CD4-positive, alpha-beta T cell treated with Interleukin-10 for 1 hour (primary cell): ENCODE measurements around the gene DHX57.
"Not testable (repeated sequence)": the region's sequence is repeated elsewhere in the genome, so short reads cannot be mapped to it uniquely, and the experiment has no call there.

Source experiments
- DNase-seq: peaks from one replicate; pipeline ENCODE4 v3.0.0-alpha.2; 2020

Gene DHX57

DNA sequence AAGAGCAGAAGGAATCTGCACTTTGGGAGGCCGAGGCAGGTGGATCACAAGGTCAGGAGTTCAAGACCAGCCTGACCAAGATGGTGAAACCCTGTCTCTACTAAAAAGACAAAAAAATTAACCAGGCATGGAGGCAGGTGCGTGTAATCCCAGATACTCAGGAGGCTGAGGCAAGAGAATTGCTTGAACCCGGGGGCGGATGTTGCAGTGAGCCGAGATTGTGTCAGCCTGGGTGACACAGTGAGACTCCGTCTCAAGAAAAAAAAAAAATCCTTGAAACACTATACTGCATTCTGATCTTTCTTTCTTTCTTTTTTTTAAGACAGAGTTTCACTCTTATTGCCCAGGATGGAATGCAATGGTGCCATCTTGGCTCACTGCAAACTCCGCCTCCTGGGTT, 80.7 kb downstream of the DHX57 start:
- not testable (repeated sequence) for DNase-seq

GRCh38 chr2:38794235-38794946, 81.3 kb downstream of the DHX57 start:
- DNase-seq: no peak

GRCh38 chr2:38793511-38793910, 82.2 kb downstream of the DHX57 start:
- no peak for DNase-seq

DNA sequence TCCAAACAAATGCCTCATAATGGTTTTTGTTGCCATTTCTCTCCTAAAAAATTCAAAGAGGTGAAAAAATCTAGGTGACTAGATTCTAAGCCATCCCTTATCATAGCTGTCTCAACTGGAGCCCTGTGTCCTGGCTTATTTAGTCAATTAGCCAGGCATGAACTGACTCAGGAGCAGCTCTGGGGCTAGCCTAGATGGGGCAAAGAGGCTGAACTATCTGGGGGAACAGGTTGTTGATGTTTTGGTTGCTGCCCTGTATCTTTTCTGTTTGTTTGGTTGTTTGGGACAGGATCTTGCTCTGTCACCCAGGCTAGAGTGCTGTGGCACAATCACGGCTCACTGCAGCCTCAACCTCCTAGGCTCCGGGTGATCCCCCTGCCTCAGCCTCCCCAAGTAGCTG, 83.0 kb downstream of the DHX57 start:
- DNase-seq: no peak

DNA sequence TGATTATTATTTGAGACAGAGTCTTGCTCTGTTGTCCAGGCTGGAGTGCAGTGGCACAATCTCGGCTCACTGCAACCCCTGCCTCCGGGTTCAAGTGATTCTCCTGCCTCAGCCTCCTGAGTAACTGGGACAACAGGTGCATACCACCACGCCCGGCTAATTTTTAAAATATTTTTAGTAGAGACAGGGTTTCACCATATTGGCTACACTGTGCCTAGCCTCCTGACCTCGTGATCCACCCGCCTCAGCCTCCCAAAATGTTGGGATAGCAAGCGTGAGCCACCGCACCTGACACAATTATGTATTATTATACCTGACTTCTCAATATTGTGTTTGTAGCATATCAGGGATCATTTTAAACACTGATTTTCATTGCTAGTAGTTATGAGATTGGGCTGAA, 83.4 kb downstream of the DHX57 start:
- not testable (repeated sequence) for DNase-seq

DNA sequence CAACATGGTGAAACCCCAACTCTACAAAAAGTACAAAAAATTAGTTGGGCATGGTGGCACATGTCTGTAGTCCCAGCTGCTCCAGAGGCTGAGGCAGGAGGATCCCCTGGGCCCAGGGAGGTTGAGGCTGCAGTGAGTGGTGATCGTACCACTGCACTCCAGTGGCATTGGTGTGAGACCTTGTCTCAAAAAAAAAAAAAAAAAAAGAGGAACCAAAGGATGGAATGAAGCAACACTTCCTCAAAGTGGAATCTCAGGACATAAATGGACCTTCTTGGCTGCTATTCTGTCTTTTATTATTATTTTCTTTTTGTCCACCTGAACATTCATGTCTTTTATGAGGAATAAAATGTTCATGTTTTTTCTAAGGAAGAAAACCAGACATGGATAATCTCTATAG, 84.0 kb downstream of the DHX57 start:
- DNase-seq: no peak

- no peak for DNase-seq
Observed at GRCh38 chr2:38789691-38790090, 86.0 kb downstream of the DHX57 start.

DNA sequence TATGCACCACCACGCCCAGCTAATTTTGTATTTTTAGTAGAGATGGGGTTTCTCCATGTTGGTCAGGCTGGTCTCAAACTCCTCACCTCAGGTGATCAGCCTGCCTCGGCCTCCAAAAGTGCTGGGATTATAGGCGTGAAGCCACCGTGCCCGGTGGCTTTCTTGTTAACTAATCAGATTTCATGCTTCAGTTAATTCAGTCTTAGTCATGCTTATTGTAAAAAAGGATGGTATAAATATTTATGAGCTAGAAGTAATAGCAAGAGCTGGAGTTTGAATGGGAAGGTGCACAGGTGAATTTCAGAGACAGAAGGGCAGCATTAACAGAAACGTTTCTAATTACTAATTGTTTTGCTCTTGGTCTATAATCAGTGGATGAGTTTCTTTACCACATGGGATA, 87.4 kb downstream of the DHX57 start:
- DNase-seq: no peak

- DNase-seq: no peak
Observed at GRCh38 chr2:38783586-38783985, 92.1 kb downstream of the DHX57 start.

GRCh38 chr2:38778687-38779082, 97.0 kb downstream of the DHX57 start:
- DNase-seq: no peak

GRCh38 chr2:38776531-38776930, 99.2 kb downstream of the DHX57 start:
- DNase-seq: no peak

DNA sequence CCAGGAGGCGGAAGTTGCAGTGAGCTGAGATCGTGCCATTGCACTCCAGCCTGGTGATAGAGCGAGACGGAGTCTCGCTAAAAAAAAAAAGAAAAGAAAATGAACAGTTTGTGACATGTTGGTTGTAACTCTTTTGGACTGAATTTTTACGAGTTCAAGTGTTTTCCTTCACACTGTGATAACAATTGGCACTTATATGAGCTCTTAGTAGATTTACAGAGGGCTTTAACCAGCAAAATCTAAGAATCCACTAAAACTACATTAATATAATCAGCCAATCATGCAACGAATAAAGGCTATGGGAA, 99.9 kb downstream of the DHX57 start:
- no peak for DNase-seq

- no peak for DNase-seq
Observed at GRCh38 chr2:38775097-38775920, 100.4 kb downstream of the DHX57 start.

- DNase-seq: no peak
Observed at GRCh38 chr2:38771632-38772031, 104.1 kb downstream of the DHX57 start.

- DNase-seq: no peak
Observed at GRCh38 chr2:38765551-38765950, 110.2 kb downstream of the DHX57 start.

GRCh38 chr2:38765149-38765548, 110.6 kb downstream of the DHX57 start:
- DNase-seq: no peak

DNA sequence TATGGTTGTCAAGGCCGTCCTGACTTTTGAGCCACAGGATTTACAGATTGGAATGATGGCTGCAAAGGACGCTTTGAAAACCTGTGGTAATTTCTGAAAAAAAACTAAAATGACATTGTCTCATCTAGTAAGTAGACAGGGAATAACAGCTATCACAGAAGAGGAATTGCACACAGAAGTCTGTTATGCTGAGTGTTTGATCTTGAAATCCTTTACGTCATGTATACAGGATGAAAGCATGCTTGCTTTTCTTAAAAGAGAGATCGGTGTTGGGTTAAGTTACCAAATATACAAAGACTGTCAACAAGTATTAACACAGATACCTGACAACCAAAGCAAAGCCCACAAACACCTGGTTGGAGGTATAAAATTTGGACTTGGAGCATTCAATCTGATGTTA, 112.0 kb downstream of the DHX57 start:
- no peak for DNase-seq

- no peak for DNase-seq
Observed at GRCh38 chr2:38763228-38763627, 112.5 kb downstream of the DHX57 start.

DNA sequence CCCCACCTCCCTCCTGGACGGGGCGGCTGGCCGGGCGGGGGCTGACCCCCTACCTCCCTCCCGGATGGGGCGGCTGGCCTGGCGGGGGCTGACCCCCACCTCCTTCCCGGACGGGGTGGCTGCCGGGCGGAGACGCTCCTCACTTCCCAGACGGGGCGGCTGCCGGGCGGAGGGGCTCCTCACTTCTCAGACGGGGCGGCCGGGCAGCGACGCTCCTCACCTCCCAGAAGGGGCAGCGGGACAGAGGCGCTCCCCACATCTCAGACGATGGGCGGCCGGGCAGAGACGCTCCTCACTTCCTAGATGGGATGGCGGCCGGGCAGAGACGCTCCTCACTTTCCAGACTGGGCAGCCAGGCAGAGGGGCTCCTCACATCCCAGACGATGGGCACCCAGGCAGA, 119.8 kb downstream of the DHX57 start:
- DNase-seq: not testable (repeated sequence)

DNA sequence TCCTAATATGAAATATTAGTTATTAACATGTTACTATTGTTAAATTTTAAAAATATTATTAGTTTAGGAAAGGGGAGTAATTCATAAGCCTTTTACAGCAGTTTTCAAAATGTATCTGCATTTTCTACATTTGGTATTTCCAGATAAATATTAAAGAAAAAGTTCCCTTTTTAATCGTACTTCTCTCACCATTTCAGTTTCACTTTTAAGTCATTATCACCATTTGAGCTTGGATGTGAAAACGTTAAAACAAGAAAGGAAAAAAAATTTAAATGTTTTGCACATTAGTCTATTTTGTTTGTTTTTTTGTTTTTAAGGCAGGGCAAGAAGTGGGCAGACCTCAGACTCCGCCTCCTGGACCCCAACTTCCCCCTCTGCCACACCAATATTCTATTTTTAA, 121.2 kb downstream of the DHX57 start:
- no peak for DNase-seq

DNA sequence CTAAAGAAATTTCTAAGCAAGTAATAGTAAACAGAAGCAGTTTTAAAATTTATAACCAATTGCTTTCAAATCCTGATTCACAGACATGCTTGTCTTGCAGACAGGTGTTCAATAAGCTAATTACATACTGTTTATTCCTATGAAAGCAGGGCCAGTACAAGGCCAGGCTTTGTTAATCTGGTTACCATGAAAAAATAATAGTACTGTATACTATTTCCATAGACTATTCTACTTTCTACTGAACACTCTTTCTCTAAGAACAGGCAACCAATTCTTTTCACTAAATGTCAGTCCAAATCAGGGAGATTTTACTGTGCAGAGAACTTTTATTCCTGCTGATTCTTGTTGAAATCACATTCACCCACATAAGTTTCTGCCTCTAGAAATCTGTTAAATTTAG, 121.7 kb downstream of the DHX57 start:
- DNase-seq: no peak

DNA sequence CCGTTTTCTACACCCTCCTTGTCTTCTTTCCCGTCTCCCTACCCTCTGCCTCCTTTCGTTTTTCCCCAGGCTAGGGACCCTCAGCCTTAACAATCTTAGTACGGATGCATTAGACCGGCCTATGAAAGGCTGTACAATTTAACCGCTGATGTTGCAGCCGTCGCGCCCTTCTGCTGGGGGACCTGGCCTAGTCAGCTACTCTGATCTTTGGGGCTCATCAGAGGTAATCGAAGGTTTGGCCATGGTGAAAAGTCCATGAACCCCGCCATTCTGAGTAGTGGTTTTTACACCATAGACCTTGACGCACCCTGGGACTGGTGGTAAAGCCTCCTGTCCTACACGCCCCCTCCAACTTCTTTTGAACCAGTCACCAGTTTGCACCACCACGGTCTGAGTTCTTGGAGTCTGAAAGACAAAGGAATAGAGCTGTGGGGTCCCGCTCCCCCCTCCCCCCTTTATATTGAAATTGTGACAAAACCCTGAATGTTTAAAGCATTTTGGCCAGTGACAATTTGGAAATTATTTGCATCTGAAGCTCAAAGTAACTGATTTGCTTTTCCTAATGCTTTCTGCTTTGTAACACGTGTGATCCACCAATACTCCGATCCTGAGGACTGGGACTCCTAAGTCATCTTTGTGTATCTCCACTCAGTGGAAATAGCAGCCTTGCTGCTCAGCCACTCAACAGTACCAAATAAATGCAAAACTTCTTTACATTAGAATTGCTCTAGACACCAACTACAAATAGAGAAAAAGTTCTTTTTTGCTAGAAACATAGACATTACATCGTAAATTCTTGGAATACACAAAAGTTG, 123.9 kb downstream of the DHX57 start:
- no peak for DNase-seq

DNA sequence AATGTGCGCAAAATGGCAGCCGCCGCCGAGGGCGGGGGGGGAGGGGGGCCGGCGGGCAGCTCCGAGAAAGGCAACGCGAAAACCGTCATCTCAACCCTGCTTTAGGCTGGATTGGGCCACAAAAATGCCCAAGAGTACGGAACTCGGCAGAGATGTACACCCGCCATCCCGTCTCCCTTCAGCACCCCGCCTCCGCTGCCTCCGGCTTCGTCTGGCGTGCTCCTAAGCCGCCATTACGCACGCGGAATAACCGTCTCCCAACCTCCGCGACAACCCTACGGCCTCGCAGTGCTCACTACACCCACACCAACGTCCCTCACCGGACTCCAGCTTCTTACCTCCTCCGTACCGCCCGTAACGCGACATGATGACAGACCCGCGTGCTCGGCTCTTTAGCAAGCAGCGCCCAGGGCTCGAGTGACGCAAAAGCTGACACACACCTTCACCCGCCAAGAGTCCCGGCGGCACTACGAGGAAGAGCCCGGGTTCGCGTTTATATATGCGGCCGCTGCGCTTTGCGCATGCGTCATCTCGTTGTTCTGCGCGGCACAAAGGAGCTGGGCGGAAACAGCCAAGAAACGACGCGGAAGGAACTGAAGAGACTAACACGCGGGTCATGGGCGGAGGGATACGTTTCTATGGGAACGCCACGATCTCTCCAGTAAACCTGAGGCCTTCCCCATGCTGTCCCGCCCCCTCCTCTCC, 124.7 kb downstream of the DHX57 start, which contains the start of gene SRSF7:
TSS of gene SRSF7 (minus strand) at position 471 of the 705 bp plus-strand sequence. CDS start at position 366, 105 bp downstream.
- DNase-seq: peak; percentile 99
